Peyer's patch (tissue), 4 donors: ENCODE measurements around the gene TMEM260. TPM values are rescaled to one million over a fixed set of nuclear protein-coding genes. Genes with fewer than 3 reads are reported as not detected.

Experiments used
- DNase-seq, 3 donors: peaks; one replicate each; pipeline ENCODE4 v3.0.0-alpha.2; 2017 to 2019
- H3K27ac ChIP-seq, 4 donors: fragments of 200-600 bp; sonication (generic); one replicate each; pipeline ENCODE4 v1.5.1; 2016 to 2019
- H3K27me3 ChIP-seq, 2 donors: fragments of 200-600 bp; sonication (generic); one replicate each; pipeline ENCODE4 v1.5.1; 2019
- H3K36me3 ChIP-seq, 3 donors: fragments of 200-600 bp; sonication (generic); one replicate each; pipeline ENCODE4 v1.5.1; 2016 to 2019
- H3K4me1 ChIP-seq, 4 donors: fragments of 200-600 bp; sonication (generic); one replicate each; pipeline ENCODE4 v1.5.1; 2016 to 2019
- H3K4me3 ChIP-seq, 4 donors: fragments of 200-600 bp; sonication (generic); 1 replicate in 3 of 4; 2 replicates in 1 of 4; pipeline ENCODE4 v1.5.1; 2016 to 2019; ENCODE audit warnings: mild to moderate bottlenecking in 1 of 4
- H3K9me3 ChIP-seq, 4 donors: fragments of 200-600 bp; sonication (generic); one replicate each; pipeline ENCODE4 v1.5.1; 2016 to 2019; ENCODE audit warnings: mild to moderate bottlenecking in 1 of 4
- CTCF ChIP-seq, 6 experiments: fragments of 450-650 bp in 4 of 6; fragments of 200-600 bp in 2 of 6; sonication (generic) in 1 of 6; IDR thresholded peaks; one replicate each; pipeline ENCODE4 v1.5.1; 2017 to 2019; ENCODE audit warnings: antibody characterized with exemption in 6 of 6, mild to moderate bottlenecking in 3 of 6, moderate library complexity in 1 of 6
- POLR2A ChIP-seq, 2 donors: fragments of 450-650 bp; IDR thresholded peaks; one replicate each; pipeline ENCODE4 v1.5.1; 2017; ENCODE audit warnings: antibody characterized with exemption in 2 of 2, mild to moderate bottlenecking in 2 of 2, moderate library complexity in 2 of 2
- total RNA-seq, 4 donors: library from RNA; depleted of rRNA; stranded (reverse); fragments of >200 nt; gene quantifications; one replicate each; pipeline ENCODE4 v1.1.0, GENCODE V29; 2016

The TMEM260 gene
- total RNA-seq, 4 donors from 2014 or later, result 13.3 to 43.5 (median 24.5) TPM

GRCh38 chr14:56549721-56550120, 29.9 kb upstream of the TMEM260 start:
- no peaks in the 10 kb centered on the region for H3K36me3 ChIP-seq
- no peak overlapping the region for H3K4me3 ChIP-seq
- DNase-seq, result no peak
- no peak overlapping the region for H3K27ac ChIP-seq
- H3K4me1 ChIP-seq, result no peaks in the 10 kb centered on the region
- no peaks in the 10 kb centered on the region for H3K9me3 ChIP-seq
- no peaks in the 10 kb centered on the region for H3K27me3 ChIP-seq
- TF ChIP-seq POLR2A (IDR thresholded peaks at IDR 0.05) (no peak), CTCF (IDR thresholded peaks at IDR 0.05) (no peak)

- no peaks in the 10 kb centered on the region for H3K27me3 ChIP-seq
- H3K36me3 ChIP-seq, result no peaks in the 10 kb centered on the region
- no peak overlapping the region for H3K27ac ChIP-seq
- H3K9me3 ChIP-seq, result no peaks in the 10 kb centered on the region
- DNase-seq, result no peak
- no peaks in the 10 kb centered on the region for H3K4me1 ChIP-seq
- TF ChIP-seq POLR2A (IDR thresholded peaks at IDR 0.05) (no peak), CTCF (IDR thresholded peaks at IDR 0.05) (no peak)
- no peak overlapping the region for H3K4me3 ChIP-seq
Observed at GRCh38 chr14:56552615-56553014, 27.0 kb upstream of the TMEM260 start.

GRCh38 chr14:56554301-56554700, 25.3 kb upstream of the TMEM260 start:
- DNase-seq, result no peak
- TF ChIP-seq CTCF (IDR thresholded peaks at IDR 0.05) (no peak), POLR2A (IDR thresholded peaks at IDR 0.05) (no peak)
- H3K4me3 ChIP-seq, result no peak overlapping the region
- H3K9me3 ChIP-seq, result no peaks in the 10 kb centered on the region
- H3K27me3 ChIP-seq, result no peaks in the 10 kb centered on the region
- H3K27ac ChIP-seq, result no peak overlapping the region
- H3K36me3 ChIP-seq, result no peaks in the 10 kb centered on the region
- no peaks in the 10 kb centered on the region for H3K4me1 ChIP-seq

GRCh38 chr14:56555921-56556570, 23.6 kb upstream of the TMEM260 start:
- Histone ChIP-seq H3K27ac (no peak overlapping the region), H3K4me1 (no peaks in the 10 kb centered on the region), H3K27me3 (no peaks in the 10 kb centered on the region), H3K9me3 (no peaks in the 10 kb centered on the region), H3K4me3 (no peak overlapping the region), H3K36me3 (no peaks in the 10 kb centered on the region)
- TF ChIP-seq POLR2A (IDR thresholded peaks at IDR 0.05) (no peak), CTCF (IDR thresholded peaks at IDR 0.05) (peak in 4 of 6 experiments; percentile 13 to 58 (median 52))
- no peak for DNase-seq

DNA sequence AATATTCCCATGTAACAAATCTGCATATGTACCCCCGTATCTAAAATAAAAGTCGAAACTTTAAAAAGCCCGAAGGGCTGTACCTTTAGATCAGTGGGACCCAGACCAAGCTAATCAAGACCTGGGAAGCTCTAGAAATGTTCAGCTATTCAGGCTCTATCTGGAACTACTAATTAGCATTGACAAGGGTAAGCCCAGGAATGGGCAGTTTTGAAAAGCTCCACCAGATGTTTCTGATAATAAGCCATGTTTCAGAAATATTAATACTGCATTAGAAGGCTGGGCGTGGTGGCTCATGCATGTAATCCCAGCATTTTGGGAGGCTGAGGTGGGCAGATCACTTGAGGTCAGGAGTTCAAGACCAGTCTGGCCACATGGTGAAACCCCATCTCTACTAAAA, 20.4 kb upstream of the TMEM260 start:
- Histone ChIP-seq H3K27me3 (no peaks in the 10 kb centered on the region), H3K9me3 (no peaks in the 10 kb centered on the region), H3K4me3 (no peak overlapping the region), H3K4me1 (no peaks in the 10 kb centered on the region), H3K36me3 (no peaks in the 10 kb centered on the region), H3K27ac (no peak overlapping the region)
- no peak for DNase-seq
- no peak for TF ChIP-seq CTCF (IDR thresholded peaks at IDR 0.05)
- no peak for TF ChIP-seq POLR2A (IDR thresholded peaks at IDR 0.05)

DNA sequence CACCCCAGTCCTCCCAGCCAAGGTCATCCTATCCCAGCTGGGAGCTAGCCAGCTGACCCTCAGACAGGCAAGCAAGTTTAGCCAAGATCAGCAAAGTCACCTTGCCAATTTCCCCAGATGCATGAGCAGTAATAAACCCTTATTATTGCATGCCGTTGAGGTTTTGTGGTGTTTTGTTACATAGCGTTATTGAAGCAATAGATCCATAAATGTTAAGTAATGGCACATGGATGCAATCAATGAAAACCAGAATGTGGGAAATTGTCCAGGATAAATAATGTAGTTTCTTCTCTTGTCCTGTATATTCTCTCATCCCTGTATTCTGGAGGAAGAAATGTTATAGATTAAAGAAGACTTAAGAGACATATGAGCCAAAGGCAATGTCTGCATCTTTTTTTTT, 18.0 kb upstream of the TMEM260 start:
- Histone ChIP-seq H3K9me3 (no peaks in the 10 kb centered on the region), H3K36me3 (no peaks in the 10 kb centered on the region), H3K27me3 (no peaks in the 10 kb centered on the region), H3K4me3 (no peak overlapping the region), H3K4me1 (no peaks in the 10 kb centered on the region), H3K27ac (no peak overlapping the region)
- no peak for DNase-seq
- TF ChIP-seq CTCF (IDR thresholded peaks at IDR 0.05), result no peak
- TF ChIP-seq POLR2A (IDR thresholded peaks at IDR 0.05), result no peak
